HG02970 (cell line): ENCODE data around the gene CD86.
"Not testable (repeated sequence)": the region's sequence is repeated elsewhere in the genome, so short reads cannot be mapped to it uniquely, and the experiment has no call there.

Experiments
- ATAC-seq: cut with Tn5 transposase; IDR thresholded peaks from one replicate; pipeline ENCODE4 v1.9.1; 2021; ENCODE audit warnings: mild to moderate bottlenecking, moderate library complexity, moderate number of reproducible peaks; ENCODE audit not compliant: unreplicated experiment, low FRiP score

The CD86 gene

GRCh38 chr3:122132949-122133540 lies 77.9 kb downstream of the CD86 start:
- no peak for ATAC-seq

DNA sequence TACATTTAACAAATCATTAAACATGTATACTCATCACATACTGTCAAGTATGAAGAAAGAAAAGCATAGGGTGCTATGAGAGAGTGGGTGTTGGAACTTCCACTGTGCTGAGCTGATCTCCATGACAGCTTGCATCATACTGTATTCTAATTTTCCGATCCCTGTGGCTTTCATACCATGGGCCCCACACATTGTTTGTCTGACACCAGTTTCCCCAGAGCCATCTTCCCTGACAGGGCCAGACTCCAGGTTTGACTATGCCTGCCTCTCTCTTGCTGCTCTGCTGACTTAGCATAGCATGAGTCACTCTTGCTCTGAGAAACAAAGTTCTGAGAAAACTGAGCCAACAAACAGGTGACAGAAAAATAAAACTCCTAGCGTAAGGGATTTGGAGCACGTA lies 91.3 kb downstream of the CD86 start:
- ATAC-seq, result no peak

- no peak for ATAC-seq
Observed at GRCh38 chr3:122148941-122149627, 93.9 kb downstream of the CD86 start.

DNA sequence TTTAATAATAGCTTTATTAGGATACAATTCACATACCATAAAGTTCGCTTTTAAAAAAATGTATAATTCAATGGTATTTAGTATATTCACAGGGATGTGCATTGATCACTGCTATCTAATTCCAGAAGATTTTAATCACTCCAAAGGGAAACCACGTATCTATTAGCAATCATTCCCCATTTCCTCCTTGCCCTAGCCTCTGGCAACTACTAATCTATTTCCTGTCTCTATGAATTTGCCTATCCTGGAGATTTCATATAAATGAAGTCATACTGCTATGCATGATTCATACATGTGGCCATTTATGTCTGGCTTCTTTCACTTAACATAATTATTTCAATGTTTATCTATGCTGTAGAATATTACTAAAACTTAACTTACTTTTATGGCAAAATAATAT lies 96.3 kb downstream of the CD86 start:
- no peak for ATAC-seq

- ATAC-seq, result not testable (repeated sequence)
Observed at GRCh38 chr3:122164983-122165382, 109.8 kb downstream of the CD86 start.

- no peak for ATAC-seq
Observed at GRCh38 chr3:122167630-122168029, 112.5 kb downstream of the CD86 start.

DNA sequence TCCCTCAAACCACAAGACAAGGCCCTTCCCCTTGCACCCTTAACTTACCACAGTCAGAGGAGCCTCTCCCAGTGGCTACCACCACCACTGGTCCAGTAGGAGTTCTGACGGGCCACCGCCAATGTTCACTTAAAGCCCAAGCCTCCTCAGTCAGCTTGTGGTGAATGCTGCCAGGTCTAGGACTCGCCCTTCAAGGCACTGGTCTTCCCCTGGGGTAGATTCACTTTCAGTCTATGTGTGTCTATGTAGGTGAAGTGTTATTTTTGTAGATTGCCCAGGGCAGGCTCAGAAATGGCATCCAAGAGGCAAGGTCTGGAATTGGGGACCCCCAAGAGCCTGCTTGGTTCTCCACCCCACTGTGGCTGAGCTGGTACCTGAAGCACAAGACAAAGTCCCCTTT lies 112.9 kb downstream of the CD86 start:
- ATAC-seq, result no peak

GRCh38 chr3:122169911-122170310 lies 114.7 kb downstream of the CD86 start:
- ATAC-seq, result no peak
